Stomach smooth muscle (tissue), 2 donors: ENCODE data around the gene NKIRAS2.
A peak's percentile ranks its signal among the peaks of the same experiment; 100 is the strongest.

Experiments used
- H3K27ac ChIP-seq: one replicate; pipeline ENCODE4 v1.7.0; 2013; ENCODE audit warnings: mild to moderate bottlenecking, low read length, inconsistent platforms
- H3K27me3 ChIP-seq, 2 donors: one replicate each; pipeline ENCODE4 v1.7.0; 2013; ENCODE audit warnings: low read length in 2 of 2; ENCODE audit not compliant: insufficient read depth in 2 of 2, control insufficient read depth in 1 of 2
- H3K36me3 ChIP-seq, 2 donors: one replicate each; pipeline ENCODE4 v1.7.0; 2013; ENCODE audit warnings: low read length in 2 of 2; ENCODE audit not compliant: control insufficient read depth in 2 of 2, insufficient read depth in 2 of 2
- H3K4me1 ChIP-seq: one replicate; pipeline ENCODE4 v1.7.0; 2013; ENCODE audit warnings: low read length; ENCODE audit not compliant: control insufficient read depth, insufficient read depth
- H3K4me3 ChIP-seq, 2 donors: one replicate each; pipeline ENCODE4 v1.7.0; 2013; ENCODE audit warnings: low read length in 2 of 2
- H3K9ac ChIP-seq, 2 donors: one replicate each; pipeline ENCODE4 v1.7.0; 2013; ENCODE audit warnings: low read length in 2 of 2, mild to moderate bottlenecking in 1 of 2
- H3K9me3 ChIP-seq, 2 donors: one replicate each; pipeline ENCODE4 v1.7.0; 2013; ENCODE audit warnings: low read length in 2 of 2; ENCODE audit not compliant: control insufficient read depth in 2 of 2
- donor health status: healthy.
- donor health status: Pancreatic carcinoma.

NKIRAS2 gene

DNA sequence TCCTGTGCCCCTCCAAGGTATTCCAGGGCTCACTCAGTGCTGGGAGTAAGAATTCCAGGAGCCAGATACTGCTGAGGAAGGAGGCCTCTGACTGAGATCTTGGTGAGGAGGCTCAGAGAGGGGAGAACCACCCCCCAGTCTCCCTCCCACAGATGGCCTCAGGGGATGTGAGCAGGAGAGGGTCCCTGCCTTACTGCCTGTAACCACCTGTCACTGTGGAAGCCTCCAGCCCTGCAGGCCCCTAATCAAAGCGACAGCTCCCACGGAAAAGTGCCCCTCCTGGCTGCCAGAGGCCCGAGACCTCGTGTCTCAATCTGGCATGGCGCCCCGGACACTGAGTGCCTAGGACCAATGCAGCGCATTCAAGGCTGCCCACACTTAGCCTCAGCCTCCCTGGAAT is 38.2 kb downstream of the NKIRAS2 start:
- Histone ChIP-seq H3K4me1 (no peaks in the 10 kb centered on the region), H3K4me3 (no peak overlapping the region), H3K27me3 (peaks cover 14 to 24% of the 10 kb centered on the region in 2 donors)

GRCh38 chr17:42059815-42060214 is 39.9 kb downstream of the NKIRAS2 start:
- Histone ChIP-seq H3K9me3 (no peaks in the 10 kb centered on the region), H3K27me3 (peaks cover 5 to 15% of the 10 kb centered on the region in 2 donors), H3K4me1 (no peaks in the 10 kb centered on the region), H3K4me3 (no peak overlapping the region), H3K36me3 (no peaks in the 10 kb centered on the region), H3K27ac (no peak overlapping the region), H3K9ac (no peak overlapping the region)

More for the DNA sequence above, 38.2 kb downstream of the NKIRAS2 start:
- H3K36me3 ChIP-seq, result no peaks in the 10 kb centered on the region
- H3K9ac ChIP-seq, result no peak overlapping the region
- no peaks in the 10 kb centered on the region for H3K9me3 ChIP-seq
- H3K27ac ChIP-seq, result no peak overlapping the region

DNA sequence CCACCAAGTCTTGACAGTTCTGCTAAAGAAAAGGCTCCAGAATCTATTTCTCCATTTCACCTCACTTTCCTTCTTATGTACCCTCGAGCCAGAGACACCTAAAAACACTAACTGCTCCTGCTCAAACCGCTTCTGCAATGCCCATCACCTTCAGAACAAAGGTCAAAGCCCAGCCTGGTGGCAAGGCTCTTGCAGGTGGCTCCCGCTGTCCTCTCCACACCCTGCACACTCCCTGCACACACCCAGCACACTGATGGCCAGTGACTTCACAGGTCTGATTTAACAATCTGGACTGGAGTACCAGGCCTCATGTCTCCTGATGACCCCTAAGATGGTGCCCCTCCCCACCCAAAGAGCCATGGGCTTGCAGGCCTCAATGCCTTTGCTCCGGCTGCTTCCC is 40.3 kb downstream of the NKIRAS2 start:
- H3K4me3 ChIP-seq, result no peak overlapping the region
- H3K9me3 ChIP-seq, result no peaks in the 10 kb centered on the region
- H3K9ac ChIP-seq, result no peak overlapping the region
- peaks cover 5 to 11% of the 10 kb centered on the region in 2 donors for H3K27me3 ChIP-seq
- H3K4me1 ChIP-seq, result no peaks in the 10 kb centered on the region
- no peak overlapping the region for H3K27ac ChIP-seq
- H3K36me3 ChIP-seq, result no peaks in the 10 kb centered on the region

GRCh38 chr17:42061646-42062487 is 42.0 kb downstream of the NKIRAS2 start:
- Histone ChIP-seq H3K9ac (no peak overlapping the region), H3K4me3 (no peak overlapping the region), H3K36me3 (no peaks in the 10 kb centered on the region), H3K9me3 (no peaks in the 10 kb centered on the region), H3K4me1 (no peaks in the 10 kb centered on the region), H3K27ac (no peak overlapping the region), H3K27me3 (peaks cover 0 to 3% of the 10 kb centered on the region in 2 donors)

DNA sequence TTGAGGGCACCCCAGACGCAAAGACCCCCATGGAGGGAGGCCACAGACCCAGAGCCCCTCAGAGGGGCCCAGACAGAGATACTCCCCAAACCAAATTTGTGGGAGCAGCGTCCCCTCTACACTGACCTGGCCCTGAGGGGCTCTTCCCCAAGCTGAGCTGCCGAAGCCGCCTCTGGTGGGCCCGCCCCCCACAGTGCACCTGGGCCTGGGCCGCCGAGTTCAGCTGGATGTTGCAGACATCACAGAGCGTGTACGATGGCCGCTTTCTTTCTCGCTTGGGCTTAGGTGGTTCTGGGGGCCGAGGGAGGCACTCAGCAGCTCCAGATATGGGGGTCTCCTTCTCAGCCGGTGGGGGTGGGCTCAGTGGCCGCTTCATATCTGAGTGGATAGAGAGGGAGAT is 42.8 kb downstream of the NKIRAS2 start:
- Histone ChIP-seq H3K27ac (no peak overlapping the region), H3K36me3 (no peaks in the 10 kb centered on the region), H3K4me1 (peaks cover 3% of the 10 kb centered on the region), H3K9ac (no peak overlapping the region), H3K27me3 (peaks cover 3 to 4% of the 10 kb centered on the region in 2 donors), H3K9me3 (no peaks in the 10 kb centered on the region), H3K4me3 (no peak overlapping the region)

- Histone ChIP-seq H3K4me1 (peaks cover 3% of the 10 kb centered on the region), H3K4me3 (no peak overlapping the region), H3K9ac (no peak overlapping the region), H3K36me3 (no peaks in the 10 kb centered on the region), H3K27me3 (peaks cover 7 to 8% of the 10 kb centered on the region in 2 donors), H3K27ac (no peak overlapping the region), H3K9me3 (no peaks in the 10 kb centered on the region)
Measured at GRCh38 chr17:42065201-42065600, 45.3 kb downstream of the NKIRAS2 start.

- Histone ChIP-seq H3K36me3 (no peaks in the 10 kb centered on the region), H3K9ac (no peak overlapping the region), H3K9me3 (no peaks in the 10 kb centered on the region), H3K4me1 (peaks cover 8% of the 10 kb centered on the region), H3K27ac (no peak overlapping the region), H3K4me3 (no peak overlapping the region), H3K27me3 (peaks cover 15 to 24% of the 10 kb centered on the region in 2 donors)
Measured at GRCh38 chr17:42067371-42068091, 47.6 kb downstream of the NKIRAS2 start.

DNA sequence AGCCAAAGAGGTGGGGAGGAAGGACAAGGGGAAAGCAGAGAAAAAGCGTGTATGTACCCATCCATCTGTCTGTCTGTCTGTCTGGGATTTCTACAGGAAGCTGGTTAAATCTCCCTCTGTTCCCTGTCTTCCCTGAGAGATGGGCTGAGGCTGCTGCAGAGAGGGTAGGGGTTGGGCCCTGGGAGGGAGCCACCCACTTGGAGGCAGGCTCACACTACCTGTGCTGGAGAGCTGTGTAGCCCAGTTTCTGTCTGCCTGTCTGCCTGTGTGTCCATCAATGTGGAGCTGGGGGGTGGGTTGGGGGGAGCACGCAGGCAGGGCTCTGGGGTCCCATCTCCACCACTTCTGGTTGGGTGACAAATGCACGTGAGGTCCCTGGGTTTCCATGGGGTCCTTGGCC is 49.1 kb downstream of the NKIRAS2 start:
- Histone ChIP-seq H3K36me3 (no peaks in the 10 kb centered on the region), H3K4me3 (no peak overlapping the region), H3K27ac (no peak overlapping the region), H3K27me3 (peaks cover 25 to 36% of the 10 kb centered on the region in 2 donors), H3K9me3 (no peaks in the 10 kb centered on the region), H3K9ac (no peak overlapping the region), H3K4me1 (peaks cover 9% of the 10 kb centered on the region)

GRCh38 chr17:42071810-42072209 is 51.9 kb downstream of the NKIRAS2 start:
- Histone ChIP-seq H3K9me3 (no peaks in the 10 kb centered on the region), H3K9ac (no peak overlapping the region), H3K4me3 (no peak overlapping the region), H3K4me1 (peaks cover 9% of the 10 kb centered on the region), H3K27ac (no peak overlapping the region), H3K27me3 (peaks cover 25 to 38% of the 10 kb centered on the region in 2 donors), H3K36me3 (no peaks in the 10 kb centered on the region)

- Histone ChIP-seq H3K9me3 (no peaks in the 10 kb centered on the region), H3K27ac (no peak overlapping the region), H3K4me1 (peaks cover 6% of the 10 kb centered on the region), H3K27me3 (peaks cover 24 to 36% of the 10 kb centered on the region in 2 donors), H3K36me3 (no peaks in the 10 kb centered on the region), H3K4me3 (peak overlapping the region in 1 of 2 donors; percentile 40), H3K9ac (no peak overlapping the region)
Measured at GRCh38 chr17:42072323-42073187, 52.7 kb downstream of the NKIRAS2 start.
